PC-3 (cell line): Measurements from ENCODE around the gene ATOH8. TPM values are rescaled to one million over a fixed set of nuclear protein-coding genes. Genes with fewer than 3 reads are reported as not detected.

Experiments
- ATAC-seq: fragments of 200-7000 bp; cut with Tn5 transposase; 2 replicates; pipeline ENCODE4 v1.9.1; 2020; ENCODE audit warnings: mild to moderate bottlenecking, moderate library complexity
- BruUV-seq: library from RNA; stranded (reverse); fragments of 400-500 nt; replicated peaks from 2 replicates; lab custom pipeline; 2021; lab: Mats Ljungman, UMichigan
- CTCF ChIA-PET: fragments of 300-600 bp; sonication (Branson Sonifier 250); formaldehyde crosslinking; loops from one replicate; lab custom pipeline; 2022; ENCODE audit warnings: antibody characterized with exemption; lab: Charles Lee
- POLR2A ChIA-PET: fragments of 300-600 bp; sonication (Branson Sonifier 250); formaldehyde crosslinking; loops from one replicate; lab custom pipeline; 2022; ENCODE audit warnings: antibody characterized with exemption; ENCODE audit not compliant: unreplicated experiment; lab: Charles Lee
- DNase-seq: peaks from one replicate; pipeline ENCODE4 v3.0.0-alpha.2; 2015
- H2AFZ ChIP-seq: fragments of 300-600 bp; sonication (generic); 2 replicates; pipeline ENCODE4 v1.6.0; 2016; ENCODE audit warnings: antibody characterized with exemption, low read length
- H3F3A ChIP-seq: fragments of 300-600 bp; sonication (generic); one replicate; pipeline ENCODE4 v1.6.0; 2017; ENCODE audit warnings: antibody characterized with exemption, low read length, control low read depth, mild to moderate bottlenecking; ENCODE audit not compliant: unreplicated experiment
- H3K27ac ChIP-seq: fragments of 300-600 bp; sonication (generic); 2 replicates; pipeline ENCODE4 v1.5.1; 2016; ENCODE audit warnings: mild to moderate bottlenecking, low read length
- H3K27me3 ChIP-seq: fragments of 300-600 bp; sonication (generic); 2 replicates; pipeline ENCODE4 v1.6.1; 2016; ENCODE audit warnings: low read length, mixed read lengths
- H3K36me3 ChIP-seq: fragments of 300-600 bp; sonication (generic); 2 replicates; pipeline ENCODE4 v1.6.1; 2016; ENCODE audit warnings: low read depth, mixed run types, low read length, mixed read lengths
- H3K4me1 ChIP-seq: fragments of 300-600 bp; sonication (generic); 2 replicates; pipeline ENCODE4 v1.5.1; 2016; ENCODE audit warnings: low read length; ENCODE audit not compliant: insufficient read depth
- H3K4me2 ChIP-seq: fragments of 300-600 bp; sonication (generic); 2 replicates; pipeline ENCODE4 v1.6.0; 2016; ENCODE audit warnings: low read length
- H3K4me3 ChIP-seq: fragments of 300-600 bp; sonication (generic); 2 replicates; pipeline ENCODE4 v1.5.1; 2016; ENCODE audit warnings: mild to moderate bottlenecking, low read length, mixed read lengths
- H3K79me2 ChIP-seq: fragments of 300-600 bp; sonication (generic); 2 replicates; pipeline ENCODE4 v1.6.1; 2017; ENCODE audit warnings: low read length, mixed read lengths
- H3K9ac ChIP-seq: fragments of 300-600 bp; sonication (generic); 2 replicates; pipeline ENCODE4 v1.6.0; 2016; ENCODE audit warnings: mild to moderate bottlenecking, low read length
- H3K9me2 ChIP-seq: fragments of 300-600 bp; sonication (generic); replicated peaks from 2 replicates; pipeline ENCODE4 v1.6.1; 2016; ENCODE audit warnings: mixed run types, low read length, mixed read lengths
- H3K9me3 ChIP-seq: fragments of 300-600 bp; sonication (generic); 2 replicates; pipeline ENCODE4 v1.6.1; 2016; ENCODE audit warnings: low read length, mixed read lengths
- H4K20me1 ChIP-seq: fragments of 300-600 bp; sonication (generic); 2 replicates; pipeline ENCODE4 v1.6.1; 2016; ENCODE audit warnings: low read length, mixed read lengths
- EZH2 ChIP-seq: fragments of 300-600 bp; sonication (generic); IDR thresholded peaks from one replicate; pipeline ENCODE4 v1.6.1; 2017; ENCODE audit warnings: antibody characterized with exemption, mild to moderate bottlenecking, low read length; ENCODE audit not compliant: unreplicated experiment
- EZH2phosphoT487 ChIP-seq: fragments of 300-600 bp; sonication (generic); IDR thresholded peaks from 2 replicates; pipeline ENCODE4 v1.6.1; 2018; ENCODE audit warnings: mild to moderate bottlenecking, antibody characterized with exemption, low read length, borderline replicate concordance
- intact Hi-C: fragments of 100-400 bp; cut with micrococcal nuclease; formaldehyde crosslinking; loops from 2 replicates; pipeline ENCODE4 v1.9.0; 2023
- total RNA-seq: library from RNA; depleted of rRNA; stranded (reverse); fragments of >200 nt; gene quantifications from 2 replicates; pipeline ENCODE4 v1.2.3, GENCODE V29; 2014
- TF ChIP-seq, protein P1 (sequence below): fragments of 300-600 bp; sonication (generic); conservative IDR thresholded peaks from 2 replicates; pipeline ENCODE4 v1.5.1; 2017; ENCODE audit warnings: antibody characterized with exemption, low read depth, mild to moderate bottlenecking, low read length

ATOH8 gene
- total RNA-seq, 1 experiment from 2014 or later: 0.04 TPM

DNA sequence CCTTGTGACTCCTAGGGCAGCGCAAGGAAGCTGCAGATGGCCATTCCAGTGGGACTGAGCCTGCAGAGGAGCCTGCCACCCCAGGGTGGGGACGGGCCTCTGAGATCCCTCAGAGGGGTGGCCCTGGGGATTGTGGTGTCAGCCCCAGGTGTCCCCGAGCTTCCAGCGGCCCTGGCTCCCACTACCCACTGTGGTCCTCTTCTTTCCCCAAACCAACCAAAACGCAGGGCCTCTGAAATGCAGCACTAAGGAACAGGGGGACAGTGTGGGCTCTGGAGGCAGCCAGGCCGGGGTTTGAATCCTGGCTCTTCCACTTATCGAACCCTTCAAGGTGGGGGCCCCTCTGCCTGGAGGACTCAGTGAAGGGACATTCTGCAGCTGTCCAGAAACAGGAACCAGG, 32.7 kb downstream of the ATOH8 start:
- H3K9me3 ChIP-seq: no peaks in the 10 kb centered on the region
- H3K9me2 ChIP-seq: no peaks in the 10 kb centered on the region
- no peak overlapping the region for H2AFZ ChIP-seq
- no peaks in the 10 kb centered on the region for H3K79me2 ChIP-seq
- no peaks in the 10 kb centered on the region for H4K20me1 ChIP-seq
- DNase-seq (no peak), ATAC-seq (no peak)
- no peaks in the 10 kb centered on the region for H3F3A ChIP-seq
- no peak overlapping the region for H3K4me2 ChIP-seq
- CTCF ChIA-PET: no interaction called here
- intact Hi-C loops: no loop called here
- no peaks in the 10 kb centered on the region; the same call in 1 of the 2 replicates for H3K4me1 ChIP-seq
- no peaks in the 10 kb centered on the region for H3K27me3 ChIP-seq
- TF ChIP-seq, protein P1, sequence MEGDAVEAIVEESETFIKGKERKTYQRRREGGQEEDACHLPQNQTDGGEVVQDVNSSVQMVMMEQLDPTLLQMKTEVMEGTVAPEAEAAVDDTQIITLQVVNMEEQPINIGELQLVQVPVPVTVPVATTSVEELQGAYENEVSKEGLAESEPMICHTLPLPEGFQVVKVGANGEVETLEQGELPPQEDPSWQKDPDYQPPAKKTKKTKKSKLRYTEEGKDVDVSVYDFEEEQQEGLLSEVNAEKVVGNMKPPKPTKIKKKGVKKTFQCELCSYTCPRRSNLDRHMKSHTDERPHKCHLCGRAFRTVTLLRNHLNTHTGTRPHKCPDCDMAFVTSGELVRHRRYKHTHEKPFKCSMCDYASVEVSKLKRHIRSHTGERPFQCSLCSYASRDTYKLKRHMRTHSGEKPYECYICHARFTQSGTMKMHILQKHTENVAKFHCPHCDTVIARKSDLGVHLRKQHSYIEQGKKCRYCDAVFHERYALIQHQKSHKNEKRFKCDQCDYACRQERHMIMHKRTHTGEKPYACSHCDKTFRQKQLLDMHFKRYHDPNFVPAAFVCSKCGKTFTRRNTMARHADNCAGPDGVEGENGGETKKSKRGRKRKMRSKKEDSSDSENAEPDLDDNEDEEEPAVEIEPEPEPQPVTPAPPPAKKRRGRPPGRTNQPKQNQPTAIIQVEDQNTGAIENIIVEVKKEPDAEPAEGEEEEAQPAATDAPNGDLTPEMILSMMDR: no peak
- TF ChIP-seq EZH2phosphoT487: no peak
- no peak for TF ChIP-seq EZH2
- H3K36me3 ChIP-seq: no peaks in the 10 kb centered on the region
- H3K9ac ChIP-seq: no peak overlapping the region
- no TSS peak for BruUV-seq
- no peak overlapping the region for H3K27ac ChIP-seq
- POLR2A ChIA-PET: no interaction called here
- no peak overlapping the region for H3K4me3 ChIP-seq

DNA sequence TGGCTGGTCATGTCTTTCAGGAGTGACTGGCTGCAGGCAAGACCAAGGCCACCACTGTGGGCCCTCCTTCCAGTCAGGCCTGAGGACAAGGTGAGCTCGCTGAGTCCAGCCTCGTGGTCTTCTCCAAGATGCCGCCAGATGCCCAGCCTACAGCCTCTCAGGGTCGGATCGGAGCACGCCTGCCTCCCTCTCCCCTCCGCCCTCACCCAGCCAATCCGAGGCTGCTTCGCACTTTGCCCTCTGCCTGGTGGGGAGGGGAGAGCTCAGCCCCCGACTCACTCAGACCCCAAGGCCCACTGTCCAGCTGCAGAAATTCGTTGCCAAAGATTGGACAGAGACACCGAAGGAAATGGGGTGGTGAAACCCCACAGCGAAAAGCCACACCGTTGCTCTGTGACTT, 33.1 kb downstream of the ATOH8 start:
- intact Hi-C loops: no loop called here
- POLR2A ChIA-PET: no interaction called here
- TF ChIP-seq EZH2 (no peak), EZH2phosphoT487 (no peak)
- TF ChIP-seq, protein P1: no peak
- Histone ChIP-seq H3K27ac (no peak overlapping the region), H3F3A (no peaks in the 10 kb centered on the region), H3K9ac (no peak overlapping the region), H3K9me2 (no peaks in the 10 kb centered on the region), H3K4me2 (no peak overlapping the region), H3K4me3 (no peak overlapping the region), H3K36me3 (no peaks in the 10 kb centered on the region), H2AFZ (no peak overlapping the region), H3K4me1 (no peaks in the 10 kb centered on the region; the same call in 1 of the 2 replicates), H3K79me2 (no peaks in the 10 kb centered on the region), H3K9me3 (no peaks in the 10 kb centered on the region), H4K20me1 (no peaks in the 10 kb centered on the region), H3K27me3 (no peaks in the 10 kb centered on the region)
- no TSS peak for BruUV-seq
- no peak for ATAC-seq
- CTCF ChIA-PET: no interaction called here
- no peak for DNase-seq

DNA sequence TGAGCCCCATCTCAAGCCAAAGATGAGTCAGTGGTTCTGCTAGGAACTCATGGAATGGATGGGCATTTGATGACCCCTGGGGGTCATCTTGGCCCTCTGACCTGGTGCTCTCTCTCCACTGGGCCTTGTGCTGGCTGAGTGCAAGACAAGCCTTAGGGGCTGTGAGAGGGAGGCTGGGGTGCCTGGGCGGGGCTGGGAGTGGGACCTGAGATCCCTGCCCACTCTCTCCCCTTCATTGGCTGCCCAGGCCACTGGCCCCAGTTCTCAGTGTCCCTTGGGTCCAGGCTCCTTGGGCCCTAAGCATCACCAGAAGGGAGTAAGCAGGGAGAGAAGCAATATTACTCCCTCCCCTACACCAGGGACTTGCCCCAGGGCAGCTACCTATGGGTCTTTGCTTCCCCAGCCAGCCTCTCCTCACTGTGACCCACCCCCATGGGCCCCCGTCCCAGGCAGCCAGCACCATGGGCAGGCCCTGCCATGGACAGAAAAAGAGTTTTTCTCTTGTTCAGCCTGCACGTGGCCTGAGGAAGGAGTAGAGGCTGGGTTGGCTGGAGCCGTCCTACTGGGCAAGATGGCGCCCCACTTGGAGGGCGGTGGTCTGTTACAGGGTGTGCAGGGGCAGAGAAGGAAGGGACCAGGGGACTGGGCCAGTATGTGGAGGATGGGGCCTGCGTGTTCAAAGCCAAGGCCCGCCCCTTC, 33.6 kb downstream of the ATOH8 start:
- BruUV-seq: no TSS peak
- ATAC-seq (no peak), DNase-seq (no peak)
- Histone ChIP-seq H3K4me3 (no peak overlapping the region), H3K4me1 (peaks cover 2% of the 10 kb centered on the region), H3K9me2 (no peaks in the 10 kb centered on the region), H3K36me3 (no peaks in the 10 kb centered on the region), H2AFZ (no peak overlapping the region), H3K79me2 (no peaks in the 10 kb centered on the region), H4K20me1 (no peaks in the 10 kb centered on the region), H3K27ac (no peak overlapping the region), H3K4me2 (no peak overlapping the region), H3F3A (no peaks in the 10 kb centered on the region), H3K9me3 (no peaks in the 10 kb centered on the region), H3K27me3 (no peaks in the 10 kb centered on the region), H3K9ac (no peak overlapping the region)
- intact Hi-C loops: no loop called here
- ChIA-PET POLR2A (no interaction called here), CTCF (no interaction called here)
- TF ChIP-seq, protein P1: no peak
- TF ChIP-seq EZH2phosphoT487 (no peak), EZH2 (no peak)
